GM23248 (cell line): Measurements from ENCODE around the gene DUSP22.

Source experiments
- EZH2 ChIP-seq: fragments of 200-600 bp; sonication (generic); IDR thresholded peaks from 2 replicates; pipeline ENCODE4 v1.6.1; 2018; ENCODE audit warnings: antibody characterized with exemption, mild to moderate bottlenecking; ENCODE audit not compliant: insufficient read depth, poor library complexity, severe bottlenecking
- EZH2phosphoT487 ChIP-seq: fragments of 200-600 bp; sonication (generic); IDR thresholded peaks from 2 replicates; pipeline ENCODE4 v1.6.1; 2018; ENCODE audit warnings: antibody characterized with exemption, moderate library complexity, mild to moderate bottlenecking, low read depth; ENCODE audit not compliant: insufficient read depth

DNA sequence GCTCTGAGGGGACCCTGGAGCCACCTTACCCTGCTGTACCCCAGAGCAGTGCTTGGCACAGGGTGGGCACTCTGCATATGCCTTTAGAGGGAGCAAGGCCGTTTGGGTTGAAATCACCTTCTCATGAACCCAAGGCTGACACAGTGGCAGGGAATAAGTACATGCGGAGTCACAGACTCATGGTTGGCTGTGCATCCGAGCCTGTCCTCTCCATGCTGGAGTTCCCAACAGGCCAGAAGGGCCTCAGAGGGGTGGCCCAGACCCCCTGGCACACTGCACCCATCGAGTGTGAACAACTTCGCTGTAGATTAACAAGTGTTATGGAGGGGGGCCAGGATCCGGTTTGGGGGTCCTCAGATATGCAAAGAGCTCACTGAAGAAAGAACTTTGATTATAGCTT, 78.3 kb downstream of the DUSP22 start:
- no peak for TF ChIP-seq EZH2phosphoT487
- no peak for TF ChIP-seq EZH2
